Epidermal melanocyte (primary cell): Measurements from ENCODE around the gene HMCN2.

Experiments
- DNase-seq: peaks from one replicate; pipeline ENCODE4 v3.0.0; 2011; ENCODE audit warnings: low spot score; ENCODE audit not compliant: insufficient read length

HMCN2 gene

GRCh38 chr9:130344366-130344765 is 78.8 kb downstream of the HMCN2 start:
- DNase-seq: no peak

GRCh38 chr9:130345009-130345896 is 79.7 kb downstream of the HMCN2 start:
- DNase-seq: no peak

GRCh38 chr9:130345897-130346385 is 80.4 kb downstream of the HMCN2 start:
- no peak for DNase-seq

- no peak for DNase-seq
These were observed 80.9 kb downstream of the HMCN2 start for GRCh38 chr9:130346431-130346830.

GRCh38 chr9:130347036-130347435 is 81.5 kb downstream of the HMCN2 start:
- DNase-seq: no peak

GRCh38 chr9:130347931-130348330 is 82.4 kb downstream of the HMCN2 start:
- DNase-seq: no peak

- no peak for DNase-seq
These were observed 82.8 kb downstream of the HMCN2 start for GRCh38 chr9:130348341-130348740.

- no peak for DNase-seq
These were observed 83.3 kb downstream of the HMCN2 start for GRCh38 chr9:130348881-130349280.

- no peak for DNase-seq
These were observed 83.8 kb downstream of the HMCN2 start for GRCh38 chr9:130349398-130349797.

- DNase-seq: no peak
These were observed 85.8 kb downstream of the HMCN2 start for GRCh38 chr9:130351343-130351742.

GRCh38 chr9:130352081-130352480 is 86.5 kb downstream of the HMCN2 start:
- DNase-seq: no peak

GRCh38 chr9:130352586-130353285 is 87.2 kb downstream of the HMCN2 start:
- DNase-seq: no peak

GRCh38 chr9:130354378-130354777 is 88.8 kb downstream of the HMCN2 start:
- no peak for DNase-seq

- DNase-seq: no peak
These were observed 89.2 kb downstream of the HMCN2 start for GRCh38 chr9:130354806-130355205.

- no peak for DNase-seq
These were observed 90.5 kb downstream of the HMCN2 start for GRCh38 chr9:130356033-130356432.

- no peak for DNase-seq
These were observed 91.5 kb downstream of the HMCN2 start for GRCh38 chr9:130356877-130357584.

GRCh38 chr9:130358928-130359327 is 93.4 kb downstream of the HMCN2 start:
- DNase-seq: no peak

GRCh38 chr9:130359819-130360218 is 94.3 kb downstream of the HMCN2 start:
- DNase-seq: no peak

GRCh38 chr9:130360672-130361071 is 95.1 kb downstream of the HMCN2 start:
- no peak for DNase-seq

- DNase-seq: no peak
These were observed 96.4 kb downstream of the HMCN2 start for GRCh38 chr9:130361873-130362362.

GRCh38 chr9:130362691-130363090 is 97.1 kb downstream of the HMCN2 start:
- no peak for DNase-seq
